GM12878 (cell line): ENCODE measurements around the gene PPFIA4. TPM values are rescaled to one million over a fixed set of nuclear protein-coding genes. Genes with fewer than 3 reads are reported as not detected.

Experiments
- ATAC-seq: fragments of 200-7000 bp; cut with Tn5 transposase; 3 replicates; pipeline ENCODE4 v1.9.1; 2020; ENCODE audit warnings: mild to moderate bottlenecking, moderate library complexity
- BruUV-seq: library from RNA; stranded (reverse); fragments of 400-500 nt; replicated peaks from 2 replicates; lab custom pipeline; 2021; lab: Mats Ljungman, UMichigan
- CTCF ChIA-PET: fragments of 300-600 bp; sonication (Branson Sonifier 250); formaldehyde crosslinking; extraction: SDS; loops from one replicate; lab custom pipeline; 2021; ENCODE audit warnings: inconsistent platforms; lab: Yijun Ruan, JAX
- POLR2A ChIA-PET: fragments of 350-600 bp; formaldehyde crosslinking; extraction: SDS; loops from one replicate; lab custom pipeline; 2021; ENCODE audit warnings: inconsistent platforms; lab: Charles Lee
- RAD21 ChIA-PET: fragments of 300-600 bp; sonication (Branson Sonifier 250); formaldehyde crosslinking; loops from one replicate; lab custom pipeline; 2023; ENCODE audit warnings: antibody characterized with exemption; ENCODE audit not compliant: unreplicated experiment; lab: Charles Lee
- SMC1A ChIA-PET: fragments of 300-600 bp; sonication (Branson Sonifier 250); formaldehyde crosslinking; loops from one replicate; lab custom pipeline; 2023; ENCODE audit not compliant: unreplicated experiment, uncharacterized antibody; lab: Charles Lee
- DNase-seq: peaks from one replicate; pipeline ENCODE4 v3.0.0-alpha.2; 2011; ENCODE audit warnings: low read depth, low spot score
- FAIRE-seq: peaks from 3 replicates; lab custom pipeline; 2011; peaks lifted over from hg19 to GRCh38; lab: Jason Lieb, UNC
- H2AFZ ChIP-seq: 2 replicates; pipeline ENCODE4 v1.6.0; 2011; ENCODE audit warnings: low read depth, low read length, control low read depth; ENCODE audit not compliant: control insufficient read depth
- H3K27ac ChIP-seq: 2 replicates; pipeline ENCODE4 v1.5.1; 2011; ENCODE audit warnings: control low read depth; ENCODE audit not compliant: control insufficient read depth, insufficient read depth
- H3K27me3 ChIP-seq, 2 experiments: replicated peaks in 1 of 2; 2 replicates each; pipeline versions ENCODE4 v1.6.0 to v1.6.1; 2011; ENCODE audit warnings: low read length in 1 of 2; ENCODE audit not compliant: control insufficient read depth in 2 of 2, insufficient read depth in 2 of 2
- H3K36me3 ChIP-seq, 2 experiments: 2 replicates each; pipeline ENCODE4 v1.5.1; 2011; ENCODE audit warnings: low read length in 1 of 2; ENCODE audit not compliant: control insufficient read depth in 2 of 2, insufficient read depth in 2 of 2
- H3K4me1 ChIP-seq: 2 replicates; pipeline ENCODE4 v1.6.1; 2011; ENCODE audit warnings: mild to moderate bottlenecking, low read length, moderate library complexity, mixed read lengths; ENCODE audit not compliant: control insufficient read depth, insufficient read depth
- H3K4me2 ChIP-seq: 2 replicates; pipeline ENCODE4 v1.6.0; 2011; ENCODE audit warnings: control low read depth; ENCODE audit not compliant: control insufficient read depth, insufficient read depth
- H3K4me3 ChIP-seq: fragments of 200-600 bp; sonication (generic); 2 replicates; pipeline ENCODE4 v1.5.1; 2016
- H3K79me2 ChIP-seq: 2 replicates; pipeline ENCODE4 v1.6.0; 2011; ENCODE audit warnings: low read length; ENCODE audit not compliant: control insufficient read depth, insufficient read depth
- H3K9ac ChIP-seq: 2 replicates; pipeline ENCODE4 v1.8.0; 2011; ENCODE audit warnings: low read length, control low read depth, mixed read lengths; ENCODE audit not compliant: control insufficient read depth, insufficient read depth
- H3K9me3 ChIP-seq: replicated peaks from 3 replicates; pipeline ENCODE4 v1.5.1; 2011; ENCODE audit warnings: mild to moderate bottlenecking, low read length; ENCODE audit not compliant: control insufficient read depth, insufficient read depth
- H4K20me1 ChIP-seq: 2 replicates; pipeline ENCODE4 v1.6.0; 2011; ENCODE audit not compliant: control insufficient read depth, insufficient read depth
- ATF7 ChIP-seq: fragments of 450-650 bp; IDR thresholded peaks from 2 replicates; pipeline ENCODE4 v1.6.1; 2016; ENCODE audit warnings: low read depth, mild to moderate bottlenecking
- BCL11A ChIP-seq: IDR thresholded peaks from 2 replicates; pipeline ENCODE4 v1.6.1; 2011; ENCODE audit warnings: low read depth, low read length
- DPF2 ChIP-seq: fragments of 450-650 bp; IDR thresholded peaks from 2 replicates; pipeline ENCODE4 v1.6.1; 2017; ENCODE audit warnings: mild to moderate bottlenecking
- EZH2 ChIP-seq: IDR thresholded peaks from 2 replicates; pipeline ENCODE4 v1.6.1; 2012; ENCODE audit warnings: low read depth, mild to moderate bottlenecking, control low read depth, inconsistent platforms, low read length, borderline replicate concordance; ENCODE audit not compliant: control insufficient read depth
- HDGF ChIP-seq: fragments of 450-650 bp; IDR thresholded peaks from 2 replicates; pipeline ENCODE4 v1.6.1; 2016; ENCODE audit warnings: antibody characterized with exemption
- IKZF2 ChIP-seq, 2 experiments: fragments of 450-650 bp; IDR thresholded peaks; 2 replicates each; pipeline ENCODE4 v1.6.1; 2017; ENCODE audit warnings: mild to moderate bottlenecking in 2 of 2, moderate library complexity in 2 of 2
- KDM1A ChIP-seq: fragments of 200-600 bp; sonication (generic); IDR thresholded peaks from 2 replicates; pipeline ENCODE4 v1.6.1; 2016; ENCODE audit warnings: borderline replicate concordance
- MXI1 ChIP-seq: fragments of 150-350 bp; IDR thresholded peaks from 2 replicates; pipeline ENCODE4 v1.6.1; 2011; ENCODE audit warnings: low read depth, mild to moderate bottlenecking, inconsistent platforms, low read length, improper control_type of control experiment
- MYB ChIP-seq: fragments of 150-350 bp; IDR thresholded peaks from 2 replicates; pipeline ENCODE4 v1.6.1; 2014; ENCODE audit warnings: mild to moderate bottlenecking, low read depth, low read length, borderline replicate concordance
- SIX5 ChIP-seq: IDR thresholded peaks from 2 replicates; pipeline ENCODE4 v1.6.1; 2011; ENCODE audit warnings: mild to moderate bottlenecking, low read depth, low read length, moderate library complexity; ENCODE audit not compliant: severe bottlenecking
- SMC3 ChIP-seq: IDR thresholded peaks from 2 replicates; pipeline ENCODE4 v1.6.1; 2011; ENCODE audit warnings: low read length, improper control_type of control experiment, borderline replicate concordance
- SP1 ChIP-seq: IDR thresholded peaks from one replicate; pipeline ENCODE4 v1.6.1; 2011; ENCODE audit warnings: low read depth, low read length
- STAT1 ChIP-seq: fragments of 450-650 bp; conservative IDR thresholded peaks from 2 replicates; pipeline ENCODE4 v1.6.1; 2014; ENCODE audit warnings: antibody characterized with exemption, mild to moderate bottlenecking
- ZNF24 ChIP-seq: fragments of 450-650 bp; IDR thresholded peaks from 2 replicates; pipeline ENCODE4 v1.6.1; 2017; ENCODE audit warnings: antibody characterized with exemption, mild to moderate bottlenecking
- WGBS: methylation state at CpG from one replicate; pipeline ENCODE4 v1.1.6; 2016; ENCODE audit warnings: low lambda C conversion rate; ENCODE audit not compliant: insufficient replicate concordance, insufficient coverage; ENCODE audit errors: missing lambda C conversion rate; 5-methylcytosine and 5-hydroxymethylcytosine counted together
- in situ Hi-C: fragments of 300-500 bp; cut with MboI; formaldehyde crosslinking; loops from 9 replicates; pipeline ENCODE4 v1.14.3; 2018; ENCODE audit warnings: mixed read lengths
- intact Hi-C: fragments of 100-400 bp; cut with micrococcal nuclease; formaldehyde crosslinking; loops from one replicate; pipeline ENCODE4 v1.14.2; 2022; ENCODE audit not compliant: unreplicated experiment
- polyA plus RNA-seq, 11 experiments: library from polyadenylated mRNA; depleted of rRNA in 4 of 11; unstranded in 6 of 11; stranded (reverse) in 5 of 11; fragments of >200 nt; fragmentation: Nextera tagmentation in 4 of 11; fragmentation: Illumina TruSeq in 1 of 11; extraction: Ambion mirVana in 4 of 11; extraction: Trizol in 1 of 11; gene quantifications; 1 replicate in 1 of 11; 2 replicates in 10 of 11; pipeline versions ENCODE4 v1.2.1 to v1.2.3, GENCODE V29; 2011 to 2016; ENCODE audit warnings: inconsistent platforms in 2 of 11, missing spikeins in 2 of 11, low read depth in 1 of 11
- total RNA-seq, 4 experiments: library from RNA; depleted of rRNA in 3 of 4; stranded (reverse); fragments of >200 nt in 3 of 4; fragmentation: Illumina TruSeq in 1 of 4; extraction: Trizol in 1 of 4; gene quantifications; 2 replicates each; pipeline versions ENCODE4 v1.2.1 to v1.2.3, GENCODE V29; 2013 to 2021
- TF ChIP-seq, protein P1 (sequence below): fragments of 450-650 bp; conservative IDR thresholded peaks from 2 replicates; pipeline ENCODE4 v1.6.1; 2017; ENCODE audit warnings: mild to moderate bottlenecking, moderate library complexity
- TF ChIP-seq, protein P2 (sequence below): fragments of 450-650 bp; IDR thresholded peaks from 2 replicates; pipeline ENCODE4 v1.6.1; 2017; ENCODE audit warnings: borderline replicate concordance

PPFIA4 gene
- total and polyA plus RNA-seq, 10 of the 15 experiments (the other 5 are each of a cell fraction or from before 2014, with no cell fraction given), result 0.02 to 19.7 (median 0.34) TPM; not detected in 1

DNA sequence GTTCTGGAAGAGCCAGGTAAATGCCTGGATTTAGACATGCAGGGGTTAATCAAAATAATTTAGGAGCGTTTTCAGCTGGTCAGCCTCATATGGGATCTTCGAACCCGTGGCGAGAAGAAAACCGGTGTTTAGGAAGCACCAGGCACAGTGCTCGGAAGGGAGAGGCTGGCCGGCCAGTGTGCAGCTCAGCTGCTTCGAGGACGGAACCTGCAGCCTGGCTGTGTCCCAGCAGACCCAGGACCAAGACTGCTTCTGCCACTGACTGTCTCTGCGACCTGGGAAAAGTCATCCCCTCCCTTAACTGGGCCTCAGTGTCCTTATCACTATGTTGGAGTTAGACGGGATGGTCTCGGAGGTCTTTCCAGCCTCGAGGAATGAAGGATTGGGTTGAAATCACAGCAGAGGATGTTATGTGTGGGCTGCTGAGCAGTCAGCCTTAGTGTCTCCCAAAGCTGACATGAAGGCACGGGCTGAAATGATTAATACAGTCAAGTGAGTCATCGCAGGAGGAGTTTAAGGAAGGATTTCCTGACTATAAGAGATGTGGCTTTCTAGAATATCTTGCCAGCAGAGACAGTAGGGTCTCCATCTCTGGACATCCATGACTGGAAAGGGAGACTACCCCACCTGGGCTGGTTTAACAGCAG is 20.8 kb downstream of the PPFIA4 start:
- Histone ChIP-seq H2AFZ (no peak overlapping the region), H3K4me1 (no peaks in the 10 kb centered on the region), H4K20me1 (no peaks in the 10 kb centered on the region), H3K27ac (no peak overlapping the region), H3K36me3 (no peaks in the 10 kb centered on the region; a peak in 1 of 4 replicates), H3K79me2 (no peaks in the 10 kb centered on the region), H3K4me3 (no peak overlapping the region), H3K27me3 (peaks cover 0 to 1% of the 10 kb centered on the region in 2 experiments; a peak in 1 of 4 replicates), H3K4me2 (no peak overlapping the region), H3K9ac (no peak overlapping the region), H3K9me3 (no peaks in the 10 kb centered on the region)
- FAIRE-seq (no peak), ATAC-seq (no peak), DNase-seq (no peak)
- no TSS peak for BruUV-seq
- in situ Hi-C loops (no loop called here), intact Hi-C loops (no loop called here)
- ChIA-PET RAD21 (no interaction called here), POLR2A (no interaction called here), SMC1A (no interaction called here), CTCF (interaction anchor here (0.9 to 1.0 kb wide), 2 partner anchors 17 to 221 kb away, joined by 3 read pairs; no protein-coding TSS in a partner anchor)
- WGBS, result 35% methylated on average over 15 of the region's 15 CpGs
- TF ChIP-seq SIX5 (no peak), EZH2 (no peak), SMC3 (no peak), MYB (no peak), KDM1A (no peak), STAT1 (no peak), HDGF (no peak), DPF2 (no peak), ATF7 (no peak), SP1 (no peak), MXI1 (no peak), ZNF24 (no peak), IKZF2 (IDR thresholded peaks at IDR 0.05) (no peak), BCL11A (no peak)
- TF ChIP-seq, protein P1, sequence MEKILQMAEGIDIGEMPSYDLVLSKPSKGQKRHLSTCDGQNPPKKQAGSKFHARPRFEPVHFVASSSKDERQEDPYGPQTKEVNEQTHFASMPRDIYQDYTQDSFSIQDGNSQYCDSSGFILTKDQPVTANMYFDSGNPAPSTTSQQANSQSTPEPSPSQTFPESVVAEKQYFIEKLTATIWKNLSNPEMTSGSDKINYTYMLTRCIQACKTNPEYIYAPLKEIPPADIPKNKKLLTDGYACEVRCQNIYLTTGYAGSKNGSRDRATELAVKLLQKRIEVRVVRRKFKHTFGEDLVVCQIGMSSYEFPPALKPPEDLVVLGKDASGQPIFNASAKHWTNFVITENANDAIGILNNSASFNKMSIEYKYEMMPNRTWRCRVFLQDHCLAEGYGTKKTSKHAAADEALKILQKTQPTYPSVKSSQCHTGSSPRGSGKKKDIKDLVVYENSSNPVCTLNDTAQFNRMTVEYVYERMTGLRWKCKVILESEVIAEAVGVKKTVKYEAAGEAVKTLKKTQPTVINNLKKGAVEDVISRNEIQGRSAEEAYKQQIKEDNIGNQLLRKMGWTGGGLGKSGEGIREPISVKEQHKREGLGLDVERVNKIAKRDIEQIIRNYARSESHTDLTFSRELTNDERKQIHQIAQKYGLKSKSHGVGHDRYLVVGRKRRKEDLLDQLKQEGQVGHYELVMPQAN, result no peak
- TF ChIP-seq, protein P2, sequence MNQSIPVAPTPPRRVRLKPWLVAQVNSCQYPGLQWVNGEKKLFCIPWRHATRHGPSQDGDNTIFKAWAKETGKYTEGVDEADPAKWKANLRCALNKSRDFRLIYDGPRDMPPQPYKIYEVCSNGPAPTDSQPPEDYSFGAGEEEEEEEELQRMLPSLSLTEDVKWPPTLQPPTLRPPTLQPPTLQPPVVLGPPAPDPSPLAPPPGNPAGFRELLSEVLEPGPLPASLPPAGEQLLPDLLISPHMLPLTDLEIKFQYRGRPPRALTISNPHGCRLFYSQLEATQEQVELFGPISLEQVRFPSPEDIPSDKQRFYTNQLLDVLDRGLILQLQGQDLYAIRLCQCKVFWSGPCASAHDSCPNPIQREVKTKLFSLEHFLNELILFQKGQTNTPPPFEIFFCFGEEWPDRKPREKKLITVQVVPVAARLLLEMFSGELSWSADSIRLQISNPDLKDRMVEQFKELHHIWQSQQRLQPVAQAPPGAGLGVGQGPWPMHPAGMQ, result no peak
